ENCODE data around the gene WARS2.

Gene WARS2

GRCh38 chr1:119115736-119116135 is 24.7 kb downstream of the WARS2 start:
- H3K27ac ChIP-seq: no peak overlapping the region
- no peak for TF ChIP-seq CTCF (IDR thresholded peaks at IDR 0.05)
- no peak for TF ChIP-seq ZFX (IDR thresholded peaks at IDR 0.05; ENCODE audit: borderline replicate concordance)

GRCh38 chr1:119115311-119115710 is 25.1 kb downstream of the WARS2 start:
- no peak overlapping the region for H3K27ac ChIP-seq
- TF ChIP-seq ZFX (IDR thresholded peaks at IDR 0.05; ENCODE audit: borderline replicate concordance) (no peak), CTCF (IDR thresholded peaks at IDR 0.05) (no peak)

GRCh38 chr1:119114786-119115185 is 25.7 kb downstream of the WARS2 start:
- no peak overlapping the region for H3K27ac ChIP-seq
- no peak for TF ChIP-seq CTCF (IDR thresholded peaks at IDR 0.05)
- no peak for TF ChIP-seq ZFX (IDR thresholded peaks at IDR 0.05; ENCODE audit: borderline replicate concordance)

GRCh38 chr1:119112791-119113190 is 27.7 kb downstream of the WARS2 start:
- TF ChIP-seq ZFX (IDR thresholded peaks at IDR 0.05; ENCODE audit: borderline replicate concordance) (no peak), CTCF (IDR thresholded peaks at IDR 0.05) (no peak)
- no peak overlapping the region for H3K27ac ChIP-seq

GRCh38 chr1:119112244-119112643 is 28.2 kb downstream of the WARS2 start:
- H3K27ac ChIP-seq: no peak overlapping the region
- TF ChIP-seq CTCF (IDR thresholded peaks at IDR 0.05) (no peak), ZFX (IDR thresholded peaks at IDR 0.05; ENCODE audit: borderline replicate concordance) (no peak)

- H3K27ac ChIP-seq: no peak overlapping the region
- TF ChIP-seq ZFX (IDR thresholded peaks at IDR 0.05; ENCODE audit: borderline replicate concordance): no peak
- TF ChIP-seq CTCF (IDR thresholded peaks at IDR 0.05): no peak
Measured at GRCh38 chr1:119108988-119109387, 31.5 kb downstream of the WARS2 start.

- TF ChIP-seq CTCF (IDR thresholded peaks at IDR 0.05) (no peak), ZFX (IDR thresholded peaks at IDR 0.05; ENCODE audit: borderline replicate concordance) (no peak)
- H3K27ac ChIP-seq: no peak overlapping the region
Measured at GRCh38 chr1:119103764-119104163, 36.7 kb downstream of the WARS2 start.
